K562 (cell line): ENCODE data around the gene GSC. TPM values are rescaled to one million over a fixed set of nuclear protein-coding genes. Genes with fewer than 3 reads are reported as not detected.

Experiments
- ATF4 ChIP-seq: fragments of 450-650 bp; formaldehyde crosslinking; IDR thresholded peaks from 2 replicates; pipeline ENCODE4 v1.4.0; 2022; ENCODE audit warnings: mild to moderate bottlenecking, moderate library complexity
- MEF2D ChIP-seq: conservative IDR thresholded peaks from 2 replicates; pipeline ENCODE4 v1.6.1; 2016; ENCODE audit warnings: low read depth, missing genetic modification characterization, missing compliant biosample characterization
- MLX ChIP-seq, 2 experiments: fragments of 450-650 bp in 1 of 2; sonication (generic) in 1 of 2; formaldehyde crosslinking; conservative IDR thresholded peaks; 2 replicates each; pipeline versions ENCODE4 v1.4.0 to v1.8.1; 2020 to 2022; ENCODE audit warnings: mild to moderate bottlenecking in 1 of 2, missing genetic modification reagents in 1 of 2
- PBX2 ChIP-seq, 2 experiments: IDR thresholded peaks in 1 of 2; conservative IDR thresholded peaks in 1 of 2; 2 replicates each; pipeline ENCODE4 v1.6.1; 2016; ENCODE audit warnings: low read depth in 2 of 2, mild to moderate bottlenecking in 1 of 2, missing compliant biosample characterization in 1 of 2, missing genetic modification characterization in 1 of 2, moderate library complexity in 1 of 2
- SAFB2 ChIP-seq: fragments of 200-400 bp; formaldehyde crosslinking; IDR thresholded peaks from 2 replicates; pipeline ENCODE4 v1.6.1; 2018; ENCODE audit warnings: borderline replicate concordance, low read length, low read depth, moderate library complexity; ENCODE audit not compliant: severe bottlenecking
- SP2 ChIP-seq: IDR thresholded peaks from 2 replicates; pipeline ENCODE4 v1.6.1; 2011; ENCODE audit warnings: mild to moderate bottlenecking, low read depth, low read length, moderate library complexity; ENCODE audit not compliant: poor library complexity, severe bottlenecking; ENCODE audit errors: extremely low read depth
- ZNF212 ChIP-seq: fragments of 450-650 bp; formaldehyde crosslinking; IDR thresholded peaks from 2 replicates; pipeline ENCODE4 v1.4.0; 2020; ENCODE audit warnings: mild to moderate bottlenecking
- ZNF311 ChIP-seq: fragments of 250-450 bp; sonication (Bioruptor Pico); IDR thresholded peaks from 2 replicates; pipeline ENCODE4 v1.4.0; 2020; ENCODE audit warnings: mild to moderate bottlenecking, moderate library complexity
- polyA plus RNA-seq, 8 experiments: library from polyadenylated mRNA; depleted of rRNA in 4 of 8; stranded (reverse) in 5 of 8; unstranded in 3 of 8; fragments of >200 nt; fragmentation: Nextera tagmentation in 2 of 8; fragmentation: Illumina TruSeq in 1 of 8; extraction: Ambion mirVana in 2 of 8; extraction: Trizol in 1 of 8; gene quantifications; 2 replicates each; pipeline versions ENCODE4 v1.2.1 to v1.2.3, GENCODE V29; 2011 to 2014; ENCODE audit warnings: inconsistent platforms in 1 of 8, missing spikeins in 1 of 8
- total RNA-seq, 7 experiments: library from RNA; depleted of rRNA in 6 of 7; stranded (reverse); fragments of >200 nt in 6 of 7; fragmentation: Illumina TruSeq in 2 of 7; extraction: Trizol in 2 of 7; gene quantifications; 2 replicates each; pipeline versions ENCODE4 v1.2.1 to v1.2.3, GENCODE V29; 2011 to 2021; ENCODE audit warnings: low replicate concordance in 1 of 7

Gene GSC
- total and polyA plus RNA-seq, 9 of the 15 experiments (the other 6 are each of a cell fraction or from before 2014, with no cell fraction given): not detected

- TF ChIP-seq PBX2 (CRISPR knock-in tag; IDR thresholded peaks at IDR 0.05; ENCODE audit: low read depth) (no peak), PBX2 (tag; conservative IDR thresholded peaks at IDR 0.05; ENCODE audit: low read depth) (no peak), SAFB2 (no peak), MEF2D (tag) (no peak), SP2 (no peak), ATF4 (CRISPR knock-in tag) (no peak), ZNF311 (CRISPR knock-in tag) (no peak), ZNF212 (CRISPR knock-in tag) (no peak), MLX (CRISPR knock-in tag; conservative IDR thresholded peaks at IDR 0.05) (no peak)
Observed at GRCh38 chr14:94787655-94788054, 17.7 kb upstream of the GSC start (continued).
